Sigmoid colon (tissue), 4 donors: ENCODE results near the gene FADS3.

Experiments used
- POLR2AphosphoS5 ChIP-seq, 4 donors: sonication (generic); formaldehyde crosslinking; IDR thresholded peaks; one replicate each; pipeline ENCODE4 v1.6.1; 2017; ENCODE audit warnings: antibody characterized with exemption in 4 of 4
- TF ChIP-seq, protein P1 (sequence below), 4 experiments: fragments of 450-650 bp in 3 of 4; fragments of 200-600 bp in 1 of 4; IDR thresholded peaks; one replicate each; pipeline ENCODE4 v1.5.1; 2016 to 2019; ENCODE audit warnings: antibody characterized with exemption in 4 of 4, mild to moderate bottlenecking in 3 of 4, moderate library complexity in 2 of 4

DNA sequence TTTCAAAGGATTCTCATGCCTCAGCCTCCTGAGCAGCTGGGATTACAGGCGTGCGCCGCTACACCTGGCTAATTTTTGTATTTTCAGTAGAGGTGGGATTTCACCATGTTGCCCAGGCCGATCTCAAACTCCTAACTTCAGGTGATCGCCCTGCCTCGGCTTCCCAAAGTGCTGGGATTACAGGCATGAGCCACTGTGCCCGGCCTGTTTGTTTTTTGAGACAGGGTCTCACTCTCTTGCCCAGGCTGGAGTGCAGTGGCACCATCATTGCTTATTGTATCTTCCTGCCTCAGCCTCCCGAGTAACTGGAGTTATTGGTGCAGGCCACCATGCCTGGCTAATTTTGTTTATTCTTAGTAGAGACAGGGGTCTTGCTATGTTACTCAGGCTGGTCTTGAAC lies 55.2 kb downstream of the FADS3 start:
- TF ChIP-seq POLR2AphosphoS5 (IDR thresholded peaks at IDR 0.05), result no peak
- TF ChIP-seq, protein P1, sequence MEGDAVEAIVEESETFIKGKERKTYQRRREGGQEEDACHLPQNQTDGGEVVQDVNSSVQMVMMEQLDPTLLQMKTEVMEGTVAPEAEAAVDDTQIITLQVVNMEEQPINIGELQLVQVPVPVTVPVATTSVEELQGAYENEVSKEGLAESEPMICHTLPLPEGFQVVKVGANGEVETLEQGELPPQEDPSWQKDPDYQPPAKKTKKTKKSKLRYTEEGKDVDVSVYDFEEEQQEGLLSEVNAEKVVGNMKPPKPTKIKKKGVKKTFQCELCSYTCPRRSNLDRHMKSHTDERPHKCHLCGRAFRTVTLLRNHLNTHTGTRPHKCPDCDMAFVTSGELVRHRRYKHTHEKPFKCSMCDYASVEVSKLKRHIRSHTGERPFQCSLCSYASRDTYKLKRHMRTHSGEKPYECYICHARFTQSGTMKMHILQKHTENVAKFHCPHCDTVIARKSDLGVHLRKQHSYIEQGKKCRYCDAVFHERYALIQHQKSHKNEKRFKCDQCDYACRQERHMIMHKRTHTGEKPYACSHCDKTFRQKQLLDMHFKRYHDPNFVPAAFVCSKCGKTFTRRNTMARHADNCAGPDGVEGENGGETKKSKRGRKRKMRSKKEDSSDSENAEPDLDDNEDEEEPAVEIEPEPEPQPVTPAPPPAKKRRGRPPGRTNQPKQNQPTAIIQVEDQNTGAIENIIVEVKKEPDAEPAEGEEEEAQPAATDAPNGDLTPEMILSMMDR (IDR thresholded peaks at IDR 0.05), result no peak
